ENCODE results near the gene HSPD1. TPM values are rescaled to one million over a fixed set of nuclear protein-coding genes. Genes with fewer than 3 reads are reported as not detected.
A peak's percentile ranks its signal among the peaks of the same experiment; 100 is the strongest.

Gene HSPD1
- total RNA-seq, 1 experiment from 2014 or later: 995 TPM

DNA sequence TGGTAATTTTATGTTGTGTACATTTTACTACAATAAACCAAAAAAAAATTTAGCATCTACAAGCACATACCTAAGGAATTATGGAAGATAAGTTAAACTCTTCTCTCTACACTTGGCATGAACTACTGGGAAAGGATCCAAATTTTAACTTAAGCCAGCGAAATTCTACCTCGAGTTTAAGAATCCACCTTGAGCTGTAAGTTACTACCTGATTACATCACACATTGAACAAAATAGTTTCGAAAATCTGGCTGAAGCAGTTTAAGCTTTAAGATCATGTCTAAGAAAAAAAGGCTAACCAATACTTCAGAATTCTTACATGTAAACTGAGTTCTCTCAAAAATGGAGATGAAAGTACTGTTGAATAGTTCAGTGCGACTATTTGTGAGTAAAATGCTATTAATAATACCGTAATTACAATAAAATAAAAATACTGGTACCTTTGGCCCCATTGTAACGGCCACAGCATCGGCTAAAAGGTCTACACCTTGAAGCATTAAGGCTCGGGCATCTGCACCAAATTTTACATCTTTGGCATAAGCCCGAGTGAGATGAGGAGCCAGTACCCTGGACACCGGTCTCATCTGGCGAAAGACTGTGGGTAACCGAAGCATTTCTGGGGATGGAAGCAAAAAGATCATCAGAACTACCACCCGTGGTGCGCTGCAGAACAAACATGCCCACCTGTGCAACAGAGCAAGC is 1.3 kb downstream of the HSPD1 start (continued):
- TF ChIP-seq, protein P1, sequence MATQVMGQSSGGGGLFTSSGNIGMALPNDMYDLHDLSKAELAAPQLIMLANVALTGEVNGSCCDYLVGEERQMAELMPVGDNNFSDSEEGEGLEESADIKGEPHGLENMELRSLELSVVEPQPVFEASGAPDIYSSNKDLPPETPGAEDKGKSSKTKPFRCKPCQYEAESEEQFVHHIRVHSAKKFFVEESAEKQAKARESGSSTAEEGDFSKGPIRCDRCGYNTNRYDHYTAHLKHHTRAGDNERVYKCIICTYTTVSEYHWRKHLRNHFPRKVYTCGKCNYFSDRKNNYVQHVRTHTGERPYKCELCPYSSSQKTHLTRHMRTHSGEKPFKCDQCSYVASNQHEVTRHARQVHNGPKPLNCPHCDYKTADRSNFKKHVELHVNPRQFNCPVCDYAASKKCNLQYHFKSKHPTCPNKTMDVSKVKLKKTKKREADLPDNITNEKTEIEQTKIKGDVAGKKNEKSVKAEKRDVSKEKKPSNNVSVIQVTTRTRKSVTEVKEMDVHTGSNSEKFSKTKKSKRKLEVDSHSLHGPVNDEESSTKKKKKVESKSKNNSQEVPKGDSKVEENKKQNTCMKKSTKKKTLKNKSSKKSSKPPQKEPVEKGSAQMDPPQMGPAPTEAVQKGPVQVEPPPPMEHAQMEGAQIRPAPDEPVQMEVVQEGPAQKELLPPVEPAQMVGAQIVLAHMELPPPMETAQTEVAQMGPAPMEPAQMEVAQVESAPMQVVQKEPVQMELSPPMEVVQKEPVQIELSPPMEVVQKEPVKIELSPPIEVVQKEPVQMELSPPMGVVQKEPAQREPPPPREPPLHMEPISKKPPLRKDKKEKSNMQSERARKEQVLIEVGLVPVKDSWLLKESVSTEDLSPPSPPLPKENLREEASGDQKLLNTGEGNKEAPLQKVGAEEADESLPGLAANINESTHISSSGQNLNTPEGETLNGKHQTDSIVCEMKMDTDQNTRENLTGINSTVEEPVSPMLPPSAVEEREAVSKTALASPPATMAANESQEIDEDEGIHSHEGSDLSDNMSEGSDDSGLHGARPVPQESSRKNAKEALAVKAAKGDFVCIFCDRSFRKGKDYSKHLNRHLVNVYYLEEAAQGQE (IDR thresholded peaks at IDR 0.05; ENCODE audit: low read depth): no peak
- no peak for TF ChIP-seq YY1 (IDR thresholded peaks at IDR 0.05; ENCODE audit: extremely low read depth, insufficient replicate concordance, low read depth, low read length)
- no peak for TF ChIP-seq POLR2AphosphoS5 (IDR thresholded peaks at IDR 0.05; ENCODE audit: low read depth, low read length)
- TF ChIP-seq, protein P2, sequence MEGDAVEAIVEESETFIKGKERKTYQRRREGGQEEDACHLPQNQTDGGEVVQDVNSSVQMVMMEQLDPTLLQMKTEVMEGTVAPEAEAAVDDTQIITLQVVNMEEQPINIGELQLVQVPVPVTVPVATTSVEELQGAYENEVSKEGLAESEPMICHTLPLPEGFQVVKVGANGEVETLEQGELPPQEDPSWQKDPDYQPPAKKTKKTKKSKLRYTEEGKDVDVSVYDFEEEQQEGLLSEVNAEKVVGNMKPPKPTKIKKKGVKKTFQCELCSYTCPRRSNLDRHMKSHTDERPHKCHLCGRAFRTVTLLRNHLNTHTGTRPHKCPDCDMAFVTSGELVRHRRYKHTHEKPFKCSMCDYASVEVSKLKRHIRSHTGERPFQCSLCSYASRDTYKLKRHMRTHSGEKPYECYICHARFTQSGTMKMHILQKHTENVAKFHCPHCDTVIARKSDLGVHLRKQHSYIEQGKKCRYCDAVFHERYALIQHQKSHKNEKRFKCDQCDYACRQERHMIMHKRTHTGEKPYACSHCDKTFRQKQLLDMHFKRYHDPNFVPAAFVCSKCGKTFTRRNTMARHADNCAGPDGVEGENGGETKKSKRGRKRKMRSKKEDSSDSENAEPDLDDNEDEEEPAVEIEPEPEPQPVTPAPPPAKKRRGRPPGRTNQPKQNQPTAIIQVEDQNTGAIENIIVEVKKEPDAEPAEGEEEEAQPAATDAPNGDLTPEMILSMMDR (IDR thresholded peaks at IDR 0.05 in 2 of 3, conservative IDR thresholded peaks at IDR 0.05 in 1 of 3; ENCODE audit: borderline replicate concordance in 1 of 3, insufficient read depth in 1 of 3, low read depth in 2 of 3, low read length in 2 of 3): no peak
- no peak for TF ChIP-seq SP1 (IDR thresholded peaks at IDR 0.05; ENCODE audit: low read depth)
- no peak for TF ChIP-seq TCF7L2 (IDR thresholded peaks at IDR 0.05; ENCODE audit: borderline replicate concordance, extremely low read depth, insufficient read depth, insufficient read length)
- TF ChIP-seq ATF3 (IDR thresholded peaks at IDR 0.05): no peak
- TF ChIP-seq CEBPB (IDR thresholded peaks at IDR 0.05; ENCODE audit: low read depth): 0 out of 2 replicates have a peak, but pooled peaks have one; percentile 17
- no peak for TF ChIP-seq MAX (IDR thresholded peaks at IDR 0.05)
